ENCODE results near the gene POMT2. TPM values are rescaled to one million over a fixed set of nuclear protein-coding genes. Genes with fewer than 3 reads are reported as not detected.

Gene POMT2
- total RNA-seq, 2 experiments from 2014 or later, result 7.6 to 8.2 TPM

- ATAC-seq (ENCODE audit: poor library complexity), result no peak
- Mint-ChIP-seq H3K9me3 (no peaks in the 10 kb centered on the region), H3K36me3 (ENCODE audit: low read depth) (no peaks in the 10 kb centered on the region), H3K27ac (no peak overlapping the region), H3K4me3 (no peak overlapping the region), H3K27me3 (no peaks in the 10 kb centered on the region), H3K4me1 (ENCODE audit: low read depth) (peaks cover 6% of the 10 kb centered on the region)
- Histone ChIP-seq H3K36me3 (ENCODE audit: insufficient read depth, low read length) (no peaks in the 10 kb centered on the region), H3K4me3 (ENCODE audit: low read length) (no peak overlapping the region), H3K27me3 (ENCODE audit: control insufficient read depth in 1 of 2, insufficient read depth in 2 of 2, low read length in 2 of 2) (no peaks in the 10 kb centered on the region), H3K4me1 (ENCODE audit: insufficient read depth, low read length) (peaks cover 8% of the 10 kb centered on the region), H3K27ac (ENCODE audit: low read depth in 1 of 2, low read length in 2 of 2) (no peak overlapping the region), H3K9me3 (ENCODE audit: control insufficient read depth in 1 of 2, insufficient read depth in 1 of 2, low read length in 2 of 2) (no peaks in the 10 kb centered on the region)
- ChIA-PET POLR2A (no interaction called here), CTCF (no interaction called here)
- DNase-seq, result no peak
- intact Hi-C loops (cut with DNase I, micrococcal nuclease), result no loop called here
- no peak for TF ChIP-seq CTCF (IDR thresholded peaks at IDR 0.05)
Observed at GRCh38 chr14:77327111-77327510, 6.4 kb upstream of the POMT2 start.

- DNase-seq (no peak), ATAC-seq (ENCODE audit: poor library complexity) (no peak)
- Histone ChIP-seq H3K9me3 (ENCODE audit: control insufficient read depth in 1 of 2, insufficient read depth in 1 of 2, low read length in 2 of 2) (no peaks in the 10 kb centered on the region), H3K36me3 (ENCODE audit: insufficient read depth, low read length) (no peaks in the 10 kb centered on the region), H3K27ac (ENCODE audit: low read depth in 1 of 2, low read length in 2 of 2) (no peak overlapping the region), H3K27me3 (ENCODE audit: control insufficient read depth in 1 of 2, insufficient read depth in 2 of 2, low read length in 2 of 2) (no peaks in the 10 kb centered on the region), H3K4me3 (ENCODE audit: low read length) (no peak overlapping the region), H3K4me1 (ENCODE audit: insufficient read depth, low read length) (peaks cover 12% of the 10 kb centered on the region)
- Mint-ChIP-seq H3K4me3 (no peak overlapping the region), H3K36me3 (ENCODE audit: low read depth) (peaks cover 9% of the 10 kb centered on the region), H3K4me1 (ENCODE audit: low read depth) (peaks cover 20% of the 10 kb centered on the region), H3K27ac (no peak overlapping the region), H3K9me3 (no peaks in the 10 kb centered on the region), H3K27me3 (no peaks in the 10 kb centered on the region)
- TF ChIP-seq CTCF (IDR thresholded peaks at IDR 0.05), result no peak
- CTCF ChIA-PET, result no interaction called here
- POLR2A ChIA-PET, result no interaction called here
- intact Hi-C loops (cut with DNase I, micrococcal nuclease), result no loop called here
Observed at GRCh38 chr14:77325746-77326094, 5.0 kb upstream of the POMT2 start.

- Histone ChIP-seq H3K36me3 (ENCODE audit: insufficient read depth, low read length) (no peaks in the 10 kb centered on the region), H3K9me3 (ENCODE audit: control insufficient read depth in 1 of 2, insufficient read depth in 1 of 2, low read length in 2 of 2) (no peaks in the 10 kb centered on the region), H3K4me3 (ENCODE audit: low read length) (no peak overlapping the region), H3K27ac (ENCODE audit: low read depth in 1 of 2, low read length in 2 of 2) (no peak overlapping the region), H3K27me3 (ENCODE audit: control insufficient read depth in 1 of 2, insufficient read depth in 2 of 2, low read length in 2 of 2) (no peaks in the 10 kb centered on the region), H3K4me1 (ENCODE audit: insufficient read depth, low read length) (peaks cover 12% of the 10 kb centered on the region)
- H3K27me3 Mint-ChIP-seq, result no peaks in the 10 kb centered on the region
- H3K36me3 Mint-ChIP-seq (ENCODE audit: low read depth), result peaks cover 9% of the 10 kb centered on the region
- no peaks in the 10 kb centered on the region for H3K9me3 Mint-ChIP-seq
- no peak overlapping the region for H3K4me3 Mint-ChIP-seq
- TF ChIP-seq CTCF (IDR thresholded peaks at IDR 0.05), result no peak
- ChIA-PET POLR2A (no interaction called here), CTCF (no interaction called here)
- H3K4me1 Mint-ChIP-seq (ENCODE audit: low read depth), result peaks cover 22% of the 10 kb centered on the region
- DNase-seq (no peak), ATAC-seq (ENCODE audit: poor library complexity) (no peak)
- no peak overlapping the region for H3K27ac Mint-ChIP-seq
- intact Hi-C loops (cut with DNase I, micrococcal nuclease), result loop anchor here (5.0 kb wide), 2 partner anchors 382 to 1173 kb away; partner anchors contain the start of genes ALKBH1 (in 2 of the 2), SLIRP (in 2 of the 2) and GPATCH2L (in 1 of the 2)
Observed at GRCh38 chr14:77324816-77325745, 4.4 kb upstream of the POMT2 start.

All from CD4-positive, alpha-beta T cell (primary cell).